K562 (cell line): ENCODE results near the gene SAMD4A. TPM values are rescaled to one million over a fixed set of nuclear protein-coding genes. Genes with fewer than 3 reads are reported as not detected.

ENCODE experiments used
- ATAC-seq: fragments of 200-7000 bp; cut with Tn5 transposase; 3 replicates; pipeline ENCODE4 v1.9.1; 2020; ENCODE audit warnings: moderate library complexity
- BruUV-seq: library from RNA; stranded (reverse); fragments of 400-500 nt; replicated peaks from 2 replicates; lab custom pipeline; 2021; lab: Mats Ljungman, UMichigan
- CTCF ChIA-PET: fragments of 300-600 bp; formaldehyde crosslinking; extraction: SDS; loops from one replicate; lab custom pipeline; 2021; ENCODE audit warnings: low intra/inter-chr PET ratio; lab: Yijun Ruan, JAX
- POLR2A ChIA-PET: fragments of 300-600, 350-650 bp; sonication (Branson Sonifier 250); formaldehyde crosslinking; extraction: SDS; loops from one replicate; lab custom pipeline; 2021; ENCODE audit warnings: antibody characterized with exemption, inconsistent platforms; lab: Yijun Ruan, JAX
- DNase-seq, 4 experiments: peaks; one replicate each; pipeline versions ENCODE4 v3.0.0 to v3.0.0-alpha.2; 2011 to 2018; ENCODE audit warnings: low spot score in 3 of 4, mixed read lengths in 3 of 4; ENCODE audit errors: extremely low read depth in 1 of 4
- FAIRE-seq: peaks from 2 replicates; lab custom pipeline; 2011; peaks lifted over from hg19 to GRCh38; lab: Jason Lieb, UNC
- H2AFZ ChIP-seq: 2 replicates; pipeline ENCODE4 v1.6.0; 2011; ENCODE audit warnings: low read depth, low read length, control low read depth, inconsistent platforms
- H3K27ac ChIP-seq: fragments of 200-600 bp; 3 replicates; pipeline ENCODE4 v1.8.0; 2011; ENCODE audit warnings: low read depth, mild to moderate bottlenecking, control low read depth, inconsistent platforms, low read length, moderate library complexity, mixed read lengths; ENCODE audit errors: extremely low read depth
- H3K27me3 ChIP-seq, 2 experiments: fragments of 300-600 bp in 1 of 2; 2 replicates in 1 of 2; 3 replicates in 1 of 2; pipeline versions ENCODE4 v1.6.0 to v1.8.0; 2011; ENCODE audit warnings: inconsistent platforms in 2 of 2, low read length in 2 of 2, mild to moderate bottlenecking in 1 of 2, mixed read lengths in 1 of 2, moderate library complexity in 1 of 2; ENCODE audit not compliant: control insufficient read depth in 2 of 2, insufficient read depth in 2 of 2
- H3K36me3 ChIP-seq: fragments of 300-600 bp; 3 replicates; pipeline ENCODE4 v1.8.0; 2011; ENCODE audit warnings: mild to moderate bottlenecking, low read length, inconsistent platforms; ENCODE audit not compliant: control insufficient read depth, insufficient read depth
- H3K4me1 ChIP-seq, 2 experiments: fragments of 200-600 bp in 1 of 2; replicated peaks in 1 of 2; 2 replicates in 1 of 2; 3 replicates in 1 of 2; pipeline versions ENCODE4 v1.5.1 to v1.8.0; 2011; ENCODE audit warnings: inconsistent platforms in 2 of 2, low read length in 2 of 2, mild to moderate bottlenecking in 1 of 2, mixed read lengths in 1 of 2, moderate library complexity in 1 of 2; ENCODE audit not compliant: control insufficient read depth in 2 of 2, insufficient read depth in 2 of 2
- H3K4me2 ChIP-seq: 2 replicates; pipeline ENCODE4 v1.6.1; 2011; ENCODE audit warnings: low read length, control low read depth, inconsistent platforms, mixed read lengths; ENCODE audit not compliant: insufficient read depth
- H3K4me3 ChIP-seq: fragments of 200-600 bp; sonication (generic), shearing (Covaris generic); 2 replicates; pipeline ENCODE4 v1.5.1; 2016; ENCODE audit warnings: control low read depth, inconsistent platforms
- H3K79me2 ChIP-seq: fragments of 200-600 bp; 3 replicates; pipeline ENCODE4 v1.8.0; 2011; ENCODE audit warnings: low read length, inconsistent platforms; ENCODE audit not compliant: control insufficient read depth, insufficient read depth
- H3K9ac ChIP-seq, 2 experiments: 2 replicates each; pipeline versions ENCODE4 v1.6.0 to v1.6.1; 2011; ENCODE audit warnings: low read depth in 2 of 2, low read length in 2 of 2, control low read depth in 1 of 2, inconsistent platforms in 1 of 2, mild to moderate bottlenecking in 1 of 2, mixed read lengths in 1 of 2; ENCODE audit not compliant: insufficient read depth in 1 of 2
- H3K9me1 ChIP-seq: one replicate; pipeline ENCODE4 v1.6.0; 2011; ENCODE audit warnings: inconsistent platforms, mild to moderate bottlenecking, low read length, moderate library complexity; ENCODE audit not compliant: control insufficient read depth, insufficient read depth
- H3K9me3 ChIP-seq: replicated peaks from 2 replicates; pipeline ENCODE4 v1.5.1; 2011; ENCODE audit warnings: low read depth, low read length, inconsistent platforms; ENCODE audit not compliant: control insufficient read depth, insufficient read depth
- H4K20me1 ChIP-seq: replicated peaks from 2 replicates; pipeline ENCODE4 v1.6.1; 2011; ENCODE audit warnings: low read length, inconsistent platforms, mixed read lengths; ENCODE audit not compliant: control insufficient read depth, insufficient read depth
- E4F1 ChIP-seq: fragments of 250-450 bp; sonication (Bioruptor Pico); IDR thresholded peaks from 2 replicates; pipeline ENCODE4 v1.5.0; 2021; ENCODE audit warnings: mild to moderate bottlenecking, borderline replicate concordance
- KAT7 ChIP-seq: sonication (generic); formaldehyde crosslinking; IDR thresholded peaks from 2 replicates; pipeline ENCODE4 v1.8.0; 2022; ENCODE audit warnings: missing genetic modification reagents, mild to moderate bottlenecking, borderline replicate concordance
- NCOA1 ChIP-seq: fragments of 450-650 bp; IDR thresholded peaks from 2 replicates; pipeline ENCODE4 v1.6.1; 2016; ENCODE audit warnings: low read depth
- NRF1 ChIP-seq, 2 experiments: fragments of 450-650 bp; IDR thresholded peaks in 1 of 2; conservative IDR thresholded peaks in 1 of 2; 2 replicates each; pipeline ENCODE4 v1.6.1; 2014; ENCODE audit warnings: mild to moderate bottlenecking in 2 of 2
- SETDB1 ChIP-seq: IDR thresholded peaks from one replicate; pipeline ENCODE4 v1.6.1; 2012; ENCODE audit warnings: low read length, control low read depth, inconsistent platforms
- SNIP1 ChIP-seq: fragments of 450-650 bp; IDR thresholded peaks from 2 replicates; pipeline ENCODE4 v1.7.1; 2017; ENCODE audit warnings: low read depth, mild to moderate bottlenecking
- SRSF3 ChIP-seq: fragments of 200-400 bp; formaldehyde crosslinking; IDR thresholded peaks from 2 replicates; pipeline ENCODE4 v1.6.1; 2016; ENCODE audit warnings: mild to moderate bottlenecking, low read length, moderate library complexity; ENCODE audit not compliant: insufficient read depth
- SRSF7 ChIP-seq: fragments of 200-400 bp; formaldehyde crosslinking; optimal IDR thresholded peaks from 2 replicates; pipeline ENCODE3; 2017; ENCODE audit warnings: mild to moderate bottlenecking, low read depth, low read length
- TAL1 ChIP-seq: fragments of 450-650 bp; IDR thresholded peaks from 2 replicates; pipeline ENCODE4 v1.6.1; 2016; ENCODE audit warnings: mild to moderate bottlenecking
- ZBTB26 ChIP-seq: fragments of 450-650 bp; formaldehyde crosslinking; IDR thresholded peaks from 2 replicates; pipeline ENCODE4 v1.4.0; 2022; ENCODE audit warnings: missing genetic modification characterization
- ZNF347 ChIP-seq: fragments of 450-650 bp; formaldehyde crosslinking; IDR thresholded peaks from 2 replicates; pipeline ENCODE4 v1.4.0; 2020; ENCODE audit warnings: low read depth, mild to moderate bottlenecking, moderate library complexity
- WGBS: fragments of 100-300 bp; shearing (Covaris generic); methylation state at CpG from one replicate; pipeline ENCODE4 v1.1.6; 2016; ENCODE audit warnings: low coverage, mixed read lengths; ENCODE audit not compliant: insufficient coverage; ENCODE audit errors: missing lambda C conversion rate; 5-methylcytosine and 5-hydroxymethylcytosine counted together
- in situ Hi-C: fragments of 300-500 bp; cut with MboI; formaldehyde crosslinking; loops from 4 replicates; pipeline ENCODE4 v1.15.0; 2018; ENCODE audit warnings: inconsistent platforms, mixed read lengths
- intact Hi-C: fragments of 100-400 bp; cut with micrococcal nuclease; formaldehyde crosslinking; loops from 2 replicates; pipeline ENCODE4 v1.14.2; 2022
- polyA plus RNA-seq, 8 experiments: library from polyadenylated mRNA; depleted of rRNA in 4 of 8; stranded (reverse) in 5 of 8; unstranded in 3 of 8; fragments of >200 nt; fragmentation: Nextera tagmentation in 2 of 8; fragmentation: Illumina TruSeq in 1 of 8; extraction: Ambion mirVana in 2 of 8; extraction: Trizol in 1 of 8; gene quantifications; 2 replicates each; pipeline versions ENCODE4 v1.2.1 to v1.2.3, GENCODE V29; 2011 to 2014; ENCODE audit warnings: inconsistent platforms in 1 of 8, missing spikeins in 1 of 8
- total RNA-seq, 7 experiments: library from RNA; depleted of rRNA in 6 of 7; stranded (reverse); fragments of >200 nt in 6 of 7; fragmentation: Illumina TruSeq in 2 of 7; extraction: Trizol in 2 of 7; gene quantifications; 2 replicates each; pipeline versions ENCODE4 v1.2.1 to v1.2.3, GENCODE V29; 2011 to 2021; ENCODE audit warnings: low replicate concordance in 1 of 7

Gene SAMD4A
- total and polyA plus RNA-seq, 9 of the 15 experiments (the other 6 are each of a cell fraction or from before 2014, with no cell fraction given) = 0.66 to 6.8 (median 3.3) TPM

GRCh38 chr14:54816450-54816849 is 249.5 kb downstream of the SAMD4A start:
- FAIRE-seq (no peak), DNase-seq (no peak), ATAC-seq (no peak)
- BruUV-seq = no TSS peak
- Histone ChIP-seq H3K9me3 (no peaks in the 10 kb centered on the region), H3K36me3 (no peaks in the 10 kb centered on the region), H3K4me1 (no peaks in the 10 kb centered on the region; a peak in 1 of 5 replicates), H3K79me2 (no peaks in the 10 kb centered on the region), H4K20me1 (no peaks in the 10 kb centered on the region), H3K27ac (no peak overlapping the region), H3K9me1 (no peaks in the 10 kb centered on the region), H3K9ac (no peak overlapping the region), H2AFZ (no peak overlapping the region), H3K27me3 (peaks cover 5 to 21% of the 10 kb centered on the region in 2 experiments; a peak in 4 of 5 replicates), H3K4me3 (no peak overlapping the region), H3K4me2 (no peak overlapping the region)
- ChIA-PET CTCF (no interaction called here), POLR2A (interaction anchor here (0.6 to 0.7 kb wide), 2 partner anchors 32 to 248 kb away, joined by 3 to 4 read pairs; no protein-coding TSS in a partner anchor)
- intact Hi-C loops (no loop called here), in situ Hi-C loops (no loop called here)
- TF ChIP-seq SNIP1 (no peak), SRSF7 (no peak), NCOA1 (no peak), SETDB1 (no peak), KAT7 (CRISPR knock-in tag) (no peak), NRF1 (conservative IDR thresholded peaks at IDR 0.05 in 1 of 2, IDR thresholded peaks at IDR 0.05 in 1 of 2) (no peak), SRSF3 (no peak), ZBTB26 (no peak), TAL1 (no peak), ZNF347 (no peak), E4F1 (CRISPR knock-in tag) (no peak)
- 0% methylated on average over 1 of the region's 1 CpG for WGBS
